Natural killer cell (primary cell): ENCODE data around the gene TRABD. TPM values are rescaled to one million over a fixed set of nuclear protein-coding genes. Genes with fewer than 3 reads are reported as not detected.

Experiments
- ATAC-seq, 3 donors: fragments of 150-1000 bp in 2 of 3; fragments of 200-7000 bp in 1 of 3; cut with Tn5 transposase; 1 replicate in 1 of 3; 2 replicates in 2 of 3; pipeline ENCODE4 v1.10.0; 2021; ENCODE audit warnings: mild to moderate bottlenecking in 2 of 3, moderate library complexity in 2 of 3
- DNase-seq, 2 donors: peaks; one replicate each; pipeline versions ENCODE4 v3.0.0 to v3.0.0-alpha.2; 2013 to 2021; ENCODE audit warnings: mixed read lengths in 1 of 2
- H3K27ac ChIP-seq: one replicate; pipeline ENCODE4 v1.5.1; 2013; ENCODE audit warnings: mild to moderate bottlenecking, low read length
- H3K27me3 ChIP-seq: one replicate; pipeline ENCODE4 v1.6.1; 2013; ENCODE audit warnings: low read length; ENCODE audit not compliant: control insufficient read depth, insufficient read depth
- H3K36me3 ChIP-seq: one replicate; pipeline ENCODE4 v1.6.1; 2013; ENCODE audit warnings: low read length; ENCODE audit not compliant: control insufficient read depth, insufficient read depth
- H3K4me1 ChIP-seq: one replicate; pipeline ENCODE4 v1.6.1; 2013; ENCODE audit warnings: low read length; ENCODE audit not compliant: control insufficient read depth, insufficient read depth
- H3K4me3 ChIP-seq: one replicate; pipeline ENCODE4 v1.5.1; 2013; ENCODE audit warnings: low read length
- H3K9me3 ChIP-seq: one replicate; pipeline ENCODE4 v1.6.1; 2013; ENCODE audit warnings: low read length; ENCODE audit not compliant: control insufficient read depth, insufficient read depth
- H3K27ac Mint-ChIP-seq, 2 donors: one replicate each; pipeline ENCODE4 v1.8.0; 2022; ENCODE audit warnings: mild to moderate bottlenecking in 2 of 2, mixed read lengths in 2 of 2, moderate library complexity in 1 of 2
- H3K27me3 Mint-ChIP-seq, 2 donors: one replicate each; pipeline ENCODE4 v1.8.0; 2022; ENCODE audit warnings: low read depth in 2 of 2, mixed read lengths in 2 of 2
- H3K36me3 Mint-ChIP-seq: one replicate; pipeline ENCODE4 v1.8.0; 2022; ENCODE audit warnings: mixed read lengths
- H3K4me1 Mint-ChIP-seq, 2 donors: one replicate each; pipeline ENCODE4 v1.8.0; 2022; ENCODE audit warnings: mixed read lengths in 2 of 2
- H3K4me3 Mint-ChIP-seq: one replicate; pipeline ENCODE4 v1.8.0; 2022; ENCODE audit warnings: mild to moderate bottlenecking, moderate library complexity, mixed read lengths
- H3K9me3 Mint-ChIP-seq, 2 donors: one replicate each; pipeline ENCODE4 v1.8.0; 2022; ENCODE audit warnings: mixed read lengths in 2 of 2
- CTCF ChIP-seq: fragments of 200-600 bp; IDR thresholded peaks from one replicate; pipeline ENCODE4 v1.8.0; 2022; ENCODE audit warnings: antibody characterized with exemption
- WGBS: methylation state at CpG from one replicate; pipeline ENCODE4 v1.1.7; 2013; ENCODE audit warnings: missing lambda C conversion rate; ENCODE audit not compliant: insufficient coverage; 5-methylcytosine and 5-hydroxymethylcytosine counted together
- intact Hi-C: fragments of 100-400 bp; cut with micrococcal nuclease; formaldehyde crosslinking; loops from one replicate; pipeline ENCODE4 v1.14.2; 2022
- total RNA-seq, 4 donors: library from RNA; stranded (reverse); fragments of 120-200 nt in 1 of 4; gene quantifications; one replicate each; pipeline versions ENCODE4 v1.2.3 to v1.2.4, GENCODE V29; 2013 to 2022

TRABD gene
- total RNA-seq, 3 donors from 2014 or later (not counting 1 experiment from before 2014, with no cell fraction given) = 129 to 138 (median 132) TPM

GRCh38 chr22:50200461-50201190, 14.9 kb downstream of the TRABD start, which contains the start of gene SELENOO:
Gene SELENOO (plus strand): TSS chr22:50201011. CDS start chr22:50201037, 26 bp downstream.
- Histone ChIP-seq H3K4me3 (peak within 1 kb of the TSS; percentile 44), H3K36me3 (peaks cover 20% of the 10 kb centered on the region), H3K4me1 (peaks cover 24% of the 10 kb centered on the region), H3K27me3 (no peaks in the 10 kb centered on the region), H3K9me3 (no peaks in the 10 kb centered on the region), H3K27ac (peak within 1 kb of the TSS; percentile 59)
- WGBS = under 1% methylated on average over 105 of the region's 105 CpGs
- Mint-ChIP-seq H3K36me3 (no peaks in the 10 kb centered on the region), H3K27ac (peak within 1 kb of the TSS; percentile 46 to 65), H3K9me3 (no peaks in the 10 kb centered on the region), H3K4me1 (peaks cover 24 to 30% of the 10 kb centered on the region in 2 donors), H3K27me3 (no peaks in the 10 kb centered on the region), H3K4me3 (peak within 1 kb of the TSS; percentile 87)
- intact Hi-C loops = loop anchor here (1.0 kb wide), 1 partner anchor 10 kb away; no protein-coding TSS in a partner anchor
- DNase-seq = peak; percentile 91 to 94
- peak; percentile 91 to 95 (median 93) for ATAC-seq
- TF ChIP-seq CTCF = no peak

DNA sequence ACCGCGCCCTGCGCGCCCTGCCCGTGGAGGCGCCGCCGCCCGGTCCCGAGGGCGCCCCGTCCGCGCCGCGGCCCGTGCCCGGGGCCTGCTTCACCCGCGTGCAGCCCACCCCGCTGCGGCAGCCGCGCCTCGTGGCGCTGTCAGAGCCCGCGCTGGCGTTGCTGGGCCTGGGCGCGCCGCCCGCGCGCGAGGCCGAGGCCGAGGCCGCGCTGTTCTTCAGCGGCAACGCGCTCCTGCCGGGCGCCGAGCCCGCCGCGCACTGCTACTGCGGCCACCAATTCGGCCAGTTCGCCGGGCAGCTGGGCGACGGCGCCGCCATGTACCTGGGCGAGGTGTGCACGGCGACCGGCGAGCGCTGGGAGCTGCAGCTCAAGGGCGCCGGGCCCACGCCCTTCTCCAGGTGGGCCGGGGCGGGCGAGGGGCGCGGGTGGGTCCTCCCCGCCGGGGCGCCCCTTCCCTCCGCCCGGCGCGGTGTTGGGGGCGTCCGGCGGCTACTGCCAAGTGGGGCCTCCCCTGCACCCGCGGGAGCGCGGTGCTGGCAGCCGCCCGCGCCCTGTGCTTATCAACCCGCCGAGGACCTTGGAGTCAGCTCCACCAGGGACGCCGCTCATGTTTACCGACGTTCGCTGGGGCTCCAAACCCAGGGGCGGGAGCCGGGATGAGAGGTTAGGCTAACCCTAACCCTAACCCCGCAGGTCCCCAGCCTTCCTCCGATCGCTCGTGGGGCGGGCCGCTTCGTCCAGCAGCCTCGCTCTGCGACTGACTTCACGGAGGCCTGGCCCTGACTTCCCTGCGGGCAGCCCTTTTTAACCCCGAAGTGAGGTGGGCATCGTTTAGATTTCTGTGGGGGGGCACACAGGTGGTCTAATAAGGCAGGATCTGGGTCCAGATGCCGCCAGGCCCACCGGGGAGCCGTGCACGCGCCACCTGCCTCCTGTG, 15.7 kb downstream of the TRABD start:
- ATAC-seq = peak; percentile 23 to 38 (median 35)
- H3K36me3 Mint-ChIP-seq = no peaks in the 10 kb centered on the region
- Histone ChIP-seq H3K4me1 (peaks cover 24% of the 10 kb centered on the region), H3K27me3 (no peaks in the 10 kb centered on the region), H3K4me3 (peak overlapping the region; percentile 19), H3K27ac (no peak overlapping the region), H3K9me3 (no peaks in the 10 kb centered on the region), H3K36me3 (peaks cover 18% of the 10 kb centered on the region)
- H3K4me3 Mint-ChIP-seq = peak overlapping the region; percentile 87
- no peak for TF ChIP-seq CTCF
- intact Hi-C loops = no loop called here
- WGBS = 3% methylated on average over 115 of the region's 115 CpGs
- H3K27ac Mint-ChIP-seq = no peak overlapping the region
- H3K9me3 Mint-ChIP-seq = no peaks in the 10 kb centered on the region
- DNase-seq = no peak
- peaks cover 24 to 30% of the 10 kb centered on the region in 2 donors for H3K4me1 Mint-ChIP-seq
- H3K27me3 Mint-ChIP-seq = no peaks in the 10 kb centered on the region

- no peak for TF ChIP-seq CTCF
- H3K9me3 Mint-ChIP-seq = no peaks in the 10 kb centered on the region
- H3K4me1 Mint-ChIP-seq = peaks cover 24 to 30% of the 10 kb centered on the region in 2 donors
- WGBS = 87% methylated on average over 12 of the region's 13 CpGs
- Histone ChIP-seq H3K4me1 (peaks cover 24% of the 10 kb centered on the region), H3K9me3 (no peaks in the 10 kb centered on the region), H3K4me3 (peak overlapping the region; percentile 19), H3K27me3 (no peaks in the 10 kb centered on the region), H3K27ac (no peak overlapping the region), H3K36me3 (peaks cover 15% of the 10 kb centered on the region)
- ATAC-seq = no peak
- H3K27me3 Mint-ChIP-seq = no peaks in the 10 kb centered on the region
- H3K4me3 Mint-ChIP-seq = peak overlapping the region; percentile 87
- no peak for DNase-seq
- no peaks in the 10 kb centered on the region for H3K36me3 Mint-ChIP-seq
- H3K27ac Mint-ChIP-seq = no peak overlapping the region
- intact Hi-C loops = no loop called here
Measured at GRCh38 chr22:50202130-50202666, 16.5 kb downstream of the TRABD start.
